ENCODE measurements around the gene C3AR1.

DNA sequence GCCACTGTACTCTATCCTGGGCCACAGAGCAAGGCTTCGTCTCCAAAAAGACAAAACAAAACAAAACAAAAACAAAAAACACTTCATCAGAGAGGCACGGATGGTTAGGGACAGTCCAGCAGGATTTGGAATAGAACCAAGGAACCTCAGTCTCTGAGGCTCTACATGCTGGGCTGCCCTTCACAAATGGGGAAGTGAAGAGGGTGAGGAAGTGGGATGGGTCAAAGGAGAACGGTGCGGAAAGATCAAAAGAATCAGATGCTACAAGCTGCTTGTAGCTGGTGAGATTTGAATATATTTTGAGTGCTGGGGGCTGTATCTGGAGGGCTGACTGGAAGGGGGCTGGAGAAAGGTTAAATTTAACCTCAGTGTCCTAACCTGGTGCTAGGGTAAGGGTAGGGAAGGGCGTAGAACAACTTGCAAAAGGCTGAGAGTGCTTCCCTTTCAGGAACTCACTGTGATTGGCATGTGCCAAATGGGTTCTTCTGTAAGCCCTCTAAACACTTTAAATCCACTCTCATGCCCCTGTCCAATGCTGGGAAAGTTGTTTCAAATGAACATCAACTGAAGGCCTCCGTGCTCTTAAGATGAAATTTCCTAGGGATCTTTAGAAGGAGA lies 29.0 kb downstream of the C3AR1 start:
- no peak for TF ChIP-seq THAP11 (CRISPR knock-in tag; IDR thresholded peaks at IDR 0.05)
- no peak for TF ChIP-seq HOXA7 (CRISPR knock-in tag; IDR thresholded peaks at IDR 0.05)
- TF ChIP-seq CBX2 (IDR thresholded peaks at IDR 0.05; ENCODE audit: low read depth, low read length) = no peak
- TF ChIP-seq CBX2 (CRISPR knock-in tag; IDR thresholded peaks at IDR 0.05; ENCODE audit: low read depth) = no peak
- TF ChIP-seq EP300 (IDR thresholded peaks at IDR 0.05; ENCODE audit: low read depth in 2 of 2, low read length in 2 of 2) = no peak
- TF ChIP-seq EP300 (CRISPR knock-in tag; IDR thresholded peaks at IDR 0.05; ENCODE audit: borderline replicate concordance) = no peak
- TF ChIP-seq ZFP1 (CRISPR knock-in tag; IDR thresholded peaks at IDR 0.05) = no peak
- TF ChIP-seq, protein P1, sequence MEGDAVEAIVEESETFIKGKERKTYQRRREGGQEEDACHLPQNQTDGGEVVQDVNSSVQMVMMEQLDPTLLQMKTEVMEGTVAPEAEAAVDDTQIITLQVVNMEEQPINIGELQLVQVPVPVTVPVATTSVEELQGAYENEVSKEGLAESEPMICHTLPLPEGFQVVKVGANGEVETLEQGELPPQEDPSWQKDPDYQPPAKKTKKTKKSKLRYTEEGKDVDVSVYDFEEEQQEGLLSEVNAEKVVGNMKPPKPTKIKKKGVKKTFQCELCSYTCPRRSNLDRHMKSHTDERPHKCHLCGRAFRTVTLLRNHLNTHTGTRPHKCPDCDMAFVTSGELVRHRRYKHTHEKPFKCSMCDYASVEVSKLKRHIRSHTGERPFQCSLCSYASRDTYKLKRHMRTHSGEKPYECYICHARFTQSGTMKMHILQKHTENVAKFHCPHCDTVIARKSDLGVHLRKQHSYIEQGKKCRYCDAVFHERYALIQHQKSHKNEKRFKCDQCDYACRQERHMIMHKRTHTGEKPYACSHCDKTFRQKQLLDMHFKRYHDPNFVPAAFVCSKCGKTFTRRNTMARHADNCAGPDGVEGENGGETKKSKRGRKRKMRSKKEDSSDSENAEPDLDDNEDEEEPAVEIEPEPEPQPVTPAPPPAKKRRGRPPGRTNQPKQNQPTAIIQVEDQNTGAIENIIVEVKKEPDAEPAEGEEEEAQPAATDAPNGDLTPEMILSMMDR (CRISPR knock-in tag; IDR thresholded peaks at IDR 0.05) = no peak
- no peak for TF ChIP-seq ZNF543 (CRISPR knock-in tag; IDR thresholded peaks at IDR 0.05)
- no peak for TF ChIP-seq ATF2 (CRISPR knock-in tag; IDR thresholded peaks at IDR 0.05)
- no peak for TF ChIP-seq MED1 (CRISPR knock-in tag; IDR thresholded peaks at IDR 0.05)

All from HepG2 (cell line).